T-helper 2 cell treated with Interferon-gamma antibody and Interleukin-4, amounts not matched to agents 5 μg/mL and 100 μg/mL, for 36 hours (primary cell): Measurements from ENCODE around the gene KHK.

Experiments
- DNase-seq: peaks from one replicate; pipeline ENCODE4 v3.0.0; 2021; ENCODE audit warnings: low spot score
- H3K27ac Mint-ChIP-seq: one replicate; pipeline ENCODE4 v1.8.0; 2021; ENCODE audit warnings: mild to moderate bottlenecking, mixed read lengths
- H3K27me3 Mint-ChIP-seq: one replicate; pipeline ENCODE4 v1.8.0; 2021; ENCODE audit warnings: low read depth, mixed read lengths
- H3K36me3 Mint-ChIP-seq: one replicate; pipeline ENCODE4 v1.8.0; 2021; ENCODE audit warnings: low read depth, mixed read lengths
- H3K4me1 Mint-ChIP-seq: one replicate; pipeline ENCODE4 v1.8.0; 2021; ENCODE audit warnings: low read depth, mixed read lengths
- H3K4me3 Mint-ChIP-seq: one replicate; pipeline ENCODE4 v1.8.0; 2022; ENCODE audit warnings: mild to moderate bottlenecking, moderate library complexity, mixed read lengths
- H3K9me3 Mint-ChIP-seq: one replicate; pipeline ENCODE4 v1.8.0; 2021; ENCODE audit warnings: mixed read lengths

KHK gene

GRCh38 chr2:27051902-27052645 lies 34.5 kb upstream of the KHK start:
- H3K36me3 Mint-ChIP-seq: peaks cover 30% of the 10 kb centered on the region
- no peak for DNase-seq
- H3K4me1 Mint-ChIP-seq: peaks cover 27% of the 10 kb centered on the region
- peaks cover 7% of the 10 kb centered on the region for H3K27me3 Mint-ChIP-seq
- no peaks in the 10 kb centered on the region for H3K9me3 Mint-ChIP-seq
- H3K4me3 Mint-ChIP-seq: peak overlapping the region; percentile 88
- H3K27ac Mint-ChIP-seq: peak overlapping the region; percentile 86

GRCh38 chr2:27053321-27053720 lies 33.3 kb upstream of the KHK start:
- peaks cover 7% of the 10 kb centered on the region for H3K27me3 Mint-ChIP-seq
- peaks cover 29% of the 10 kb centered on the region for H3K36me3 Mint-ChIP-seq
- peaks cover 26% of the 10 kb centered on the region for H3K4me1 Mint-ChIP-seq
- no peaks in the 10 kb centered on the region for H3K9me3 Mint-ChIP-seq
- H3K4me3 Mint-ChIP-seq: peak overlapping the region; percentile 18
- peak overlapping the region; percentile 9 for H3K27ac Mint-ChIP-seq
- no peak for DNase-seq

DNA sequence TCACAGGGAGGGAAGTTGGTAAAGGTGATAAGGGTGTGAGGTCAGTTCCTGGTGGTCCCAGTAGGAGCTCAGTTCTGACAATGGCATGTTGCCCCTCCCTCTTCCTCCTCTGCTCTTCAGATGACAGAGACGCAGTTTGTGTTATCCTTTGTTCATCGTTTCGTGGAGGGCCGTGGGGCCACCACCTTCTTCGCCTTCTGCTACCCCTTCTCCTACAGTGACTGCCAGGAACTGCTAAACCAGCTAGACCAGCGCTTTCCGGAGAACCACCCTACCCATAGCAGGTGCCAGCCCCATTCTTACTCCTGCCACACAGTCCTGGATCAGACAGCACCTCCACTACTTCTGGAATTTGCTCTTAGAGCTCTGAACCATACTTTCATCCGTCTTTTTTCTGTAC lies 32.8 kb upstream of the KHK start:
- Mint-ChIP-seq H3K27me3 (peaks cover 7% of the 10 kb centered on the region), H3K4me3 (peak overlapping the region; percentile 1), H3K9me3 (no peaks in the 10 kb centered on the region), H3K36me3 (peaks cover 29% of the 10 kb centered on the region), H3K27ac (no peak overlapping the region), H3K4me1 (peaks cover 26% of the 10 kb centered on the region)
- DNase-seq: no peak

- Mint-ChIP-seq H3K4me1 (peaks cover 20% of the 10 kb centered on the region), H3K27me3 (peaks cover 7% of the 10 kb centered on the region), H3K4me3 (no peak overlapping the region), H3K27ac (no peak overlapping the region), H3K9me3 (no peaks in the 10 kb centered on the region), H3K36me3 (peaks cover 32% of the 10 kb centered on the region)
- DNase-seq: no peak
Observed at GRCh38 chr2:27054721-27055120, 31.9 kb upstream of the KHK start.

DNA sequence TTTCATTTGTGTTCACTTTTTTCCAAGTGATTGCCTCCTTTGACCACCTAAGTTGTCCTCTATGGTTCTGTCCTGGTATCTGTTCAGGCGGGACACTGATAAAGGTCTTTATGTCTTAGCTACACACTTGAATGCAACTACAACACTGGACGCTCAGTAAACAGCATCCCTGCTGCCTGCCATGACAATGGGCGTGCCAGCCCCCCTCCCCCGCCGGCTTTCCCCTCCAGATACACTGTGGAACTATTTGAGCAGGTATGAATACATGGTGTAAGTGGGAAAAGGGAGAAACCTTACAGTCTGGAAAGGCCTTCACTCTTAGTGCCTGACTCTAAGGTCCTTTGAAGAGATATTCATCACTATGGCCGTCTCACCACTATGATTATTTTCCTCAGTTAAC lies 29.4 kb upstream of the KHK start:
- DNase-seq: no peak
- no peak overlapping the region for H3K27ac Mint-ChIP-seq
- H3K9me3 Mint-ChIP-seq: no peaks in the 10 kb centered on the region
- no peak overlapping the region for H3K4me3 Mint-ChIP-seq
- H3K4me1 Mint-ChIP-seq: peaks cover 10% of the 10 kb centered on the region
- H3K36me3 Mint-ChIP-seq: peaks cover 26% of the 10 kb centered on the region
- no peaks in the 10 kb centered on the region for H3K27me3 Mint-ChIP-seq

DNA sequence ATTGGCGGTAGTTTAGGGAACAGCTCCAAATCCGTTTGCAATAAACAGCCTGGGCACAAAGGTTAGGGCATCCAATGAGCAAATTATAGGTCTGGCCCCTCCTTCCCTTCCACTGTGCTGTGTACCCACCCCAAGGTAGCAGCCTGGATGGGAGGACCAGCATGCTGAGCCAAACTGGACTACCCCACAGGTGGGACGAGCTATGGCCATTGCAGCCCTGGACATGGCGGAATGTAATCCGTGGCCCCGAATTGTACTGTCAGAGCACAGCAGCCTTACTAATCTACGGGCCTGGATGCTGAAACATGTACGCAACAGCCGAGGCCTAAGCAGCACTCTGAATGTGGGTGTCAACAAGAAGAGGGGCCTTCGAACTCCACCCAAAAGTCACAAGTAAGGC lies 28.4 kb upstream of the KHK start:
- H3K4me1 Mint-ChIP-seq: peaks cover 4% of the 10 kb centered on the region
- H3K36me3 Mint-ChIP-seq: peaks cover 32% of the 10 kb centered on the region
- no peak overlapping the region for H3K4me3 Mint-ChIP-seq
- DNase-seq: no peak
- H3K9me3 Mint-ChIP-seq: no peaks in the 10 kb centered on the region
- H3K27ac Mint-ChIP-seq: no peak overlapping the region
- H3K27me3 Mint-ChIP-seq: no peaks in the 10 kb centered on the region

DNA sequence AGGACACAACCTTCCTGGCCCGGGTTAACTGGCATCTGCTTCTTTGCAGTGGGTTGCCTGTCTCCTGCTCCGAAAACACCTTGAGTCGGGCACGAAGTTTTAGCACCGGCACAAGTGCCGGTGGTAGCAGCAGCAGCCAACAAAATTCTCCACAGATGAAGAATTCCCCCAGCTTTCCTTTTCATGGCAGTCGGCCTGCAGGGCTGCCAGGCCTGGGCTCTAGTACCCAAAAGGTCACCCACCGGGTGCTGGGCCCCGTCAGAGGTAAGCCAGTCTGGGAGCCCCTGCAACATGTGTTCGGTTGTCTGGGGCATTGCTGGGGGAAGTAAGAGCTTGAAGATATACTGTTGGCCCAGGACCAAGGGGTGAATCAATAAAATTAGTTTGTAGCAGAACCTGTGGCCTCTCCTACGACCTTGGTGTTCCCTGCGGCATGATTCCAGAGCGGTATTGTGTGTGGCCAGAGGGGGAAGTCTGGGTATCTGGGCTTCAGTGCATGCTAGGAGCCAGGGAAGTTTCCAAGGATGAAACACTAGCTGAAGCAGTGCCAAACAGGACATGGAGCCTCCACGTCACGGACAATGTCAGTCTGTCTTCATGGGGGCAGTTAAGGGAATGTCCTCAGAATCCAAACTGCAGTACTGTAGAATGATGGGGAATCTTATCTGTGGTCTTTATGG lies 27.3 kb upstream of the KHK start:
- H3K27ac Mint-ChIP-seq: no peak overlapping the region
- H3K4me3 Mint-ChIP-seq: no peak overlapping the region
- peaks cover 33% of the 10 kb centered on the region for H3K36me3 Mint-ChIP-seq
- peaks cover 2% of the 10 kb centered on the region for H3K4me1 Mint-ChIP-seq
- no peaks in the 10 kb centered on the region for H3K27me3 Mint-ChIP-seq
- DNase-seq: no peak
- H3K9me3 Mint-ChIP-seq: no peaks in the 10 kb centered on the region

DNA sequence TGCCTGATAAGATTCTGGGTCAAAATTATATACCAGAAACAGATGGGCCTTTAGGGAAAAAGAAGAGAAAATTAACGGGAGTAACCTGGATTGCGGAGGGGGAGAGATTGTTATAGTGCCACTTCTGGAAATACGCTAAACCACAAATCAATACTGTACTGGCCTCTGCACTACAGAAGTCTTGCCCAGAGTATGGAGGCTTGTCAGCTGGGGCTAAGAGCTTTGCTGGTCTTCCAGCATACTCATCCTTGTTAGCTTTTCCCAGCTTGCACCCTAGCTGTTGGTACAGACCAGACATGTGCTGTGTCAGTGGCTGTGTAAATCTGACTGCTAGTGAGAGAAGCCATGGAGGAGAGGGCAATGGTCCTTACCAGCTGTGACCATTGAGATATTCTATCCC lies 26.2 kb upstream of the KHK start:
- Mint-ChIP-seq H3K9me3 (no peaks in the 10 kb centered on the region), H3K4me1 (no peaks in the 10 kb centered on the region), H3K27me3 (no peaks in the 10 kb centered on the region), H3K4me3 (no peak overlapping the region), H3K36me3 (peaks cover 28% of the 10 kb centered on the region), H3K27ac (no peak overlapping the region)
- no peak for DNase-seq

- peaks cover 46% of the 10 kb centered on the region for H3K36me3 Mint-ChIP-seq
- H3K9me3 Mint-ChIP-seq: no peaks in the 10 kb centered on the region
- no peaks in the 10 kb centered on the region for H3K27me3 Mint-ChIP-seq
- no peak overlapping the region for H3K4me3 Mint-ChIP-seq
- peaks cover 26% of the 10 kb centered on the region for H3K4me1 Mint-ChIP-seq
- H3K27ac Mint-ChIP-seq: no peak overlapping the region
- DNase-seq: no peak
Observed at GRCh38 chr2:27065128-27065527, 21.4 kb upstream of the KHK start.

- H3K4me1 Mint-ChIP-seq: peaks cover 37% of the 10 kb centered on the region
- no peak for DNase-seq
- peak overlapping the region; percentile 41 for H3K27ac Mint-ChIP-seq
- peaks cover 54% of the 10 kb centered on the region for H3K36me3 Mint-ChIP-seq
- no peak overlapping the region for H3K4me3 Mint-ChIP-seq
- no peaks in the 10 kb centered on the region for H3K27me3 Mint-ChIP-seq
- H3K9me3 Mint-ChIP-seq: no peaks in the 10 kb centered on the region
Observed at GRCh38 chr2:27067385-27067784, 19.2 kb upstream of the KHK start.

DNA sequence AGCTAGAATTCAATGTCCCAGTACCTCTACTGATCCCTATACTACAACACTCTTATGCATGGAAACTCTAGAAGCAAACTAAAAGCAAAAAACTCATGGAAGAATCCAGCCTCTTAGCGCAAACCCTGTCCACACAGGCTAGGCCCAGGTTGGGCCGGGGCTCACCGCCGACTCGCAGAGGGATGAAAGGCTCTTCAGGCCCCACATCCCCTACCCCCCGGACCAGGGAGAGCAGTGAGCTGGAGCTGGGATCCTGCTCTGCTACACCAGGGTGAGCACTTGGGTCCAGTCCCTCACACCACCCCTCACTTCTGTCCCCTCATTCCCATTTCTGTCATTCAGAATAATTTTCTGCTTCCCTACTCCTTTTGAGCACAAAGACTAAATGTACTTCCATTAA lies 17.1 kb upstream of the KHK start:
- H3K4me1 Mint-ChIP-seq: peaks cover 50% of the 10 kb centered on the region
- no peak for DNase-seq
- peak overlapping the region; percentile 98 for H3K4me3 Mint-ChIP-seq
- H3K27me3 Mint-ChIP-seq: no peaks in the 10 kb centered on the region
- no peaks in the 10 kb centered on the region for H3K9me3 Mint-ChIP-seq
- peak overlapping the region; percentile 28 for H3K27ac Mint-ChIP-seq
- peaks cover 44% of the 10 kb centered on the region for H3K36me3 Mint-ChIP-seq

DNA sequence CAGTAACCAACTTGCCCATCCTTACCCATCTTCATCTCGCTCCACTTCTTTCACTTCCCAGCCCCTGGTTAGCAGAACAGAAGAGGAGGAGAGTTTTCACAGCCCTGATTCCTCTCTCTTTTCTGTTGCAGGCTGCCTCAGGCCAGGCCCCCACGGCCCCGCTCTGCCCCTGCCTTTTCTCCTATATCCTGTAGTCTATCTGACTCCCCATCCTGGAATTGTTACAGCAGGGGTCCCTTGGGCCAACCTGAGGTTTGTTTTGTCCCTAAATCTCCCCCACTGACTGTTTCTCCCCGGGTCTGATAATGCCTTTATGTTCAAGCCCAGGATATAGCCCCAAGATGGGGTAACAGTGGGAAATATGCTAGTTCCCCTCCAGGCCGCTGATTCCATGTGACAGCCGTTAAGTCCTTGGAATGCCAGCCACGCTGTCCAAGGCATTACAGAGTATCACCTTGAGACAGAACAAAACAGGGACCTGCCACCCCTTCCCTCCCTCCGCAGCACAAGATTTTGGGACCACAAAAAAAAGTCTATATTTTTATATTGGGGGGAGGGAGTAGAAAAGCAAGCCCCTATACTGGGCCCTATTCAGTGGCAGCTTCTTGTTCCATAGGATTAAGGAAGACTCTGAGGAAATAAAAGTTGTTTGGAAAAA lies 16.5 kb upstream of the KHK start:
- no peak for DNase-seq
- Mint-ChIP-seq H3K4me1 (peaks cover 55% of the 10 kb centered on the region), H3K36me3 (peaks cover 44% of the 10 kb centered on the region), H3K27me3 (no peaks in the 10 kb centered on the region), H3K27ac (peak overlapping the region; percentile 94), H3K4me3 (peak overlapping the region; percentile 98), H3K9me3 (no peaks in the 10 kb centered on the region)

GRCh38 chr2:27070653-27071276 lies 15.8 kb upstream of the KHK start:
- peak overlapping the region; percentile 98 for H3K4me3 Mint-ChIP-seq
- peaks cover 58% of the 10 kb centered on the region for H3K4me1 Mint-ChIP-seq
- H3K9me3 Mint-ChIP-seq: no peaks in the 10 kb centered on the region
- peak overlapping the region; percentile 94 for H3K27ac Mint-ChIP-seq
- peaks cover 38% of the 10 kb centered on the region for H3K36me3 Mint-ChIP-seq
- no peaks in the 10 kb centered on the region for H3K27me3 Mint-ChIP-seq
- DNase-seq: no peak
